HCT116 (cell line): Measurements from ENCODE around the gene ADGRG1. TPM values are rescaled to one million over a fixed set of nuclear protein-coding genes. Genes with fewer than 3 reads are reported as not detected.

Source experiments
- ATAC-seq: fragments of 200-7000 bp; cut with Tn5 transposase; 2 replicates; pipeline ENCODE4 v1.9.1; 2020; ENCODE audit warnings: mild to moderate bottlenecking, moderate library complexity
- BruUV-seq: library from RNA; stranded (reverse); fragments of 400-500 nt; replicated peaks from 2 replicates; lab custom pipeline; 2021; lab: Mats Ljungman, UMichigan
- CTCF ChIA-PET: fragments of 300-600 bp; sonication (Branson Sonifier 250); formaldehyde crosslinking; loops from one replicate; lab custom pipeline; 2021; ENCODE audit warnings: antibody characterized with exemption; lab: Charles Lee
- POLR2A ChIA-PET: fragments of 300-600, 350-600 bp; sonication (Branson Sonifier 250); formaldehyde crosslinking; loops from one replicate; lab custom pipeline; 2021; ENCODE audit warnings: antibody characterized with exemption; lab: Charles Lee
- RAD21 ChIA-PET, 2 experiments: fragments of 300-600 bp; sonication (Branson Sonifier 250); formaldehyde crosslinking; loops; one replicate each; lab custom pipeline; 2023; ENCODE audit warnings: low total read pairs in 2 of 2; ENCODE audit not compliant: uncharacterized antibody in 2 of 2, unreplicated experiment in 2 of 2, low non-redundant PET in 1 of 2; lab: Charles Lee
- DNase-seq: peaks from one replicate; pipeline ENCODE4 v3.0.0-alpha.2; 2010; ENCODE audit warnings: low read depth, low spot score
- H2AFZ ChIP-seq: fragments of 200-600 bp; shearing (Covaris generic), sonication (generic); 2 replicates; pipeline ENCODE4 v1.6.1; 2017; ENCODE audit warnings: low read depth, mixed run types, mixed read lengths, antibody characterized with exemption, low read length; ENCODE audit not compliant: poor library complexity, severe bottlenecking
- H3K27ac ChIP-seq: 2 replicates; pipeline ENCODE4 v1.5.1; 2012; ENCODE audit warnings: low read depth, low read length
- H3K27me3 ChIP-seq: fragments of 200-600 bp; sonication (generic); 2 replicates; pipeline ENCODE4 v1.6.1; 2016; ENCODE audit warnings: mixed run types, low read length, mixed read lengths; ENCODE audit not compliant: insufficient read depth
- H3K36me3 ChIP-seq, 2 experiments: fragments of 200-500 bp in 1 of 2; fragments of 200-600 bp in 1 of 2; sonication (Bioruptor generic) in 1 of 2; sonication (generic) in 1 of 2; 2 replicates each; pipeline versions ENCODE4 v1.5.1 to v1.6.1; 2014 to 2016; ENCODE audit warnings: low read length in 2 of 2, inconsistent platforms in 1 of 2, mixed read lengths in 1 of 2, mixed run types in 1 of 2; ENCODE audit not compliant: insufficient read depth in 2 of 2, control insufficient read depth in 1 of 2
- H3K4me1 ChIP-seq, 2 experiments: fragments of 200-600 bp in 1 of 2; sonication (generic) in 1 of 2; 2 replicates each; pipeline versions ENCODE4 v1.5.1 to v1.6.1; 2012 to 2017; ENCODE audit warnings: low read length in 2 of 2, inconsistent platforms in 1 of 2, mild to moderate bottlenecking in 1 of 2, mixed read lengths in 1 of 2, mixed run types in 1 of 2, moderate library complexity in 1 of 2; ENCODE audit not compliant: insufficient read depth in 2 of 2, control insufficient read depth in 1 of 2
- H3K4me2 ChIP-seq: fragments of 200-600 bp; sonication (generic); 2 replicates; pipeline ENCODE4 v1.6.1; 2017; ENCODE audit warnings: mixed run types, low read length, mixed read lengths
- H3K4me3 ChIP-seq, 2 experiments: fragments of 200-600 bp in 1 of 2; sonication (generic) in 1 of 2; replicated peaks in 1 of 2; 2 replicates each; pipeline ENCODE4 v1.5.1; 2011 to 2016; ENCODE audit warnings: low read length in 2 of 2, control low read depth in 1 of 2, low read depth in 1 of 2, mild to moderate bottlenecking in 1 of 2, mixed read lengths in 1 of 2, mixed run types in 1 of 2
- H3K79me2 ChIP-seq: fragments of 200-600 bp; sonication (generic); 2 replicates; pipeline ENCODE4 v1.6.1; 2017; ENCODE audit warnings: mild to moderate bottlenecking, mixed run types, low read length, moderate library complexity, mixed read lengths; ENCODE audit not compliant: insufficient read depth
- H3K9ac ChIP-seq: fragments of 200-600 bp; sonication (generic); 2 replicates; pipeline ENCODE4 v1.6.1; 2016; ENCODE audit warnings: low read length, mixed read lengths
- H3K9me2 ChIP-seq: fragments of 200-600 bp; sonication (generic), shearing (Covaris generic); 2 replicates; pipeline ENCODE4 v1.6.1; 2017; ENCODE audit warnings: mixed run types, mild to moderate bottlenecking, moderate library complexity; ENCODE audit not compliant: insufficient read depth
- H3K9me3 ChIP-seq, 2 experiments: fragments of 200-500 bp in 1 of 2; fragments of 200-600 bp in 1 of 2; sonication (Bioruptor generic) in 1 of 2; sonication (generic) in 1 of 2; 2 replicates each; pipeline ENCODE4 v1.6.1; 2014 to 2017; ENCODE audit warnings: low read length in 2 of 2, mixed read lengths in 2 of 2, inconsistent platforms in 1 of 2, low read depth in 1 of 2, mild to moderate bottlenecking in 1 of 2, mixed run types in 1 of 2, moderate library complexity in 1 of 2; ENCODE audit not compliant: control insufficient read depth in 1 of 2, insufficient read depth in 1 of 2
- H4K20me1 ChIP-seq: fragments of 200-600 bp; sonication (generic), shearing (Covaris generic); 2 replicates; pipeline ENCODE4 v1.6.1; 2017; ENCODE audit warnings: mixed run types, mild to moderate bottlenecking, moderate library complexity; ENCODE audit not compliant: insufficient read depth
- CBX3 ChIP-seq: IDR thresholded peaks from 2 replicates; pipeline ENCODE4 v1.6.1; 2012; ENCODE audit warnings: low read depth
- CEBPB ChIP-seq: IDR thresholded peaks from 2 replicates; pipeline ENCODE4 v1.6.1; 2012; ENCODE audit warnings: low read depth
- EGR1 ChIP-seq: IDR thresholded peaks from 2 replicates; pipeline ENCODE4 v1.6.1; 2012; ENCODE audit warnings: low read depth
- ELF1 ChIP-seq: IDR thresholded peaks from 2 replicates; pipeline ENCODE4 v1.6.1; 2012; ENCODE audit warnings: low read depth, borderline replicate concordance
- JUND ChIP-seq: IDR thresholded peaks from 2 replicates; pipeline ENCODE4 v1.6.1; 2012
- MAX ChIP-seq: IDR thresholded peaks from 2 replicates; pipeline ENCODE4 v1.6.1; 2012
- POLR2A ChIP-seq: IDR thresholded peaks from 2 replicates; pipeline ENCODE4 v1.7.0; 2011; ENCODE audit warnings: borderline replicate concordance; ENCODE audit not compliant: insufficient read depth, insufficient read length; ENCODE audit errors: extremely low read depth
- SP1 ChIP-seq: IDR thresholded peaks from 2 replicates; pipeline ENCODE4 v1.6.1; 2012; ENCODE audit warnings: low read depth
- SRF ChIP-seq: IDR thresholded peaks from 2 replicates; pipeline ENCODE4 v1.6.1; 2012; ENCODE audit warnings: low read depth
- ZBTB33 ChIP-seq: IDR thresholded peaks from 2 replicates; pipeline ENCODE4 v1.6.1; 2011; ENCODE audit warnings: mild to moderate bottlenecking, low read length, moderate library complexity; ENCODE audit not compliant: insufficient replicate concordance; ENCODE audit errors: extremely low read depth
- intact Hi-C: fragments of 100-400 bp; cut with micrococcal nuclease; formaldehyde crosslinking; loops from 2 replicates; pipeline ENCODE4 v1.10.0; 2022
- total RNA-seq: library from RNA; stranded (reverse); gene quantifications from one replicate; pipeline ENCODE4 v1.2.1, GENCODE V29; 2021; ENCODE audit not compliant: unreplicated experiment

Gene ADGRG1
- total RNA-seq, 1 experiment from 2014 or later: 36.4 TPM

- Histone ChIP-seq H3K27me3 (no peaks in the 10 kb centered on the region), H3K9me2 (no peaks in the 10 kb centered on the region), H3K4me2 (peak overlapping the region; percentile 40), H3K4me3 (no peak overlapping the region), H3K27ac (no peak overlapping the region), H3K9me3 (no peaks in the 10 kb centered on the region), H2AFZ (no peak overlapping the region), H3K79me2 (no peaks in the 10 kb centered on the region), H4K20me1 (no peaks in the 10 kb centered on the region), H3K4me1 (peaks cover 20 to 56% of the 10 kb centered on the region in 2 experiments), H3K9ac (0 out of 2 replicates have a peak overlapping the region, but pooled peaks have one; percentile 9), H3K36me3 (no peaks in the 10 kb centered on the region)
- ChIA-PET CTCF (interaction anchor here (1.5 kb wide), 1 partner anchor 12 kb away, joined by 4 read pairs; no protein-coding TSS in a partner anchor), POLR2A (interaction anchor here (1.6 kb wide), 1 partner anchor 10 kb away, joined by 4 read pairs; no protein-coding TSS in a partner anchor), RAD21 (no interaction called here)
- no TSS peak for BruUV-seq
- intact Hi-C loops: no loop called here
- TF ChIP-seq ZBTB33 (no peak), POLR2A (no peak), EGR1 (no peak), JUND (no peak), CBX3 (no peak), ELF1 (no peak), SP1 (no peak), MAX (no peak), CEBPB (no peak), SRF (no peak)
- no peak for DNase-seq
- no peak for ATAC-seq
These were observed 5.1 kb downstream of the ADGRG1 start for GRCh38 chr16:57633383-57634064.
